GM20000 (cell line): Measurements from ENCODE around the gene SRSF3.
A peak's percentile ranks its signal among the peaks of the same experiment; 100 is the strongest.

Source experiments
- DNase-seq: peaks from one replicate; pipeline ENCODE4 v3.0.0; 2012; ENCODE audit warnings: low spot score
- TF ChIP-seq, protein P1 (sequence below): IDR thresholded peaks from 2 replicates; pipeline ENCODE4 v1.5.1; 2012; ENCODE audit warnings: mild to moderate bottlenecking, control low read depth; ENCODE audit errors: extremely low read depth, missing control alignments

The SRSF3 gene

DNA sequence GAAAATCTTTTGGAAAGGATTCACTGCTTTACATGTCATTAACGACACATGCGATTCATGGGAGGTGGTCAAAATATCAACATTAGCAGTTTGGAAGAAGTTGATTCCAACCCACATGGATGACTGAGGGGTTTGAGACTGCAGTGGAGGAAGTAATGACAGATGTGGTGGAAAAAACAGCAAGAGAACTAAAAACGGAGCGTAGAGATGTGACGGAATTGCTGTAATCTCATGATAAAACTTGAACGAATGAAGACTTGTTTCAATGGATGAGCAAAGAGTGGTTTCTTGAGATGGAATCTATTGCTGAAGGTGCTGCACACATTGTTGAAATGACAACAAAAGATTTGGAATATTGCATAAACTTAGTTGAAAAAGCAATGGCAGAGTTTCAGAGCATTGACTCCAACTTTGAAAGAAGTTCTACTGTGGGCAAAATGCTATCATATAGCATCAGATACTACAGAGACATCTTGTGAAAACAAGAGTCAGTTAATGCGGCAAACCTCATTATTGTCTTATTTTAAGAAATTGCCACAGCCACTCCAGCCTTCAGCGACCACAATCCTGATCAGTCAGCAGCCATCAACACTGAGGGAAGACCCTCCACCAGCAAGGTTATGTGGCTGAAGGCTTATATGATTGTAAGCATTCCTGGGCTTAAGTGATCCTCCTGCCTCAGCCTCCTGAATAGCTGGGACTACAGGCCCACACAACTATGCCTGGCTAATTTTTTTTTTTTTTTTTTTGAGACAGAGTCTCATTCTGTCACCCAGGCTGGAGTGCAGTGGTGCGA lies 19.2 kb downstream of the SRSF3 start:
- TF ChIP-seq, protein P1, sequence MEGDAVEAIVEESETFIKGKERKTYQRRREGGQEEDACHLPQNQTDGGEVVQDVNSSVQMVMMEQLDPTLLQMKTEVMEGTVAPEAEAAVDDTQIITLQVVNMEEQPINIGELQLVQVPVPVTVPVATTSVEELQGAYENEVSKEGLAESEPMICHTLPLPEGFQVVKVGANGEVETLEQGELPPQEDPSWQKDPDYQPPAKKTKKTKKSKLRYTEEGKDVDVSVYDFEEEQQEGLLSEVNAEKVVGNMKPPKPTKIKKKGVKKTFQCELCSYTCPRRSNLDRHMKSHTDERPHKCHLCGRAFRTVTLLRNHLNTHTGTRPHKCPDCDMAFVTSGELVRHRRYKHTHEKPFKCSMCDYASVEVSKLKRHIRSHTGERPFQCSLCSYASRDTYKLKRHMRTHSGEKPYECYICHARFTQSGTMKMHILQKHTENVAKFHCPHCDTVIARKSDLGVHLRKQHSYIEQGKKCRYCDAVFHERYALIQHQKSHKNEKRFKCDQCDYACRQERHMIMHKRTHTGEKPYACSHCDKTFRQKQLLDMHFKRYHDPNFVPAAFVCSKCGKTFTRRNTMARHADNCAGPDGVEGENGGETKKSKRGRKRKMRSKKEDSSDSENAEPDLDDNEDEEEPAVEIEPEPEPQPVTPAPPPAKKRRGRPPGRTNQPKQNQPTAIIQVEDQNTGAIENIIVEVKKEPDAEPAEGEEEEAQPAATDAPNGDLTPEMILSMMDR = no peak
- DNase-seq = no peak

- DNase-seq = peak; percentile 41
- TF ChIP-seq, protein P1 = peak; percentile 52
These were observed 21.0 kb downstream of the SRSF3 start for GRCh38 chr6:36615018-36615761.

GRCh38 chr6:36616893-36617521 lies 22.8 kb downstream of the SRSF3 start:
- DNase-seq = no peak
- TF ChIP-seq, protein P1 = no peak

GRCh38 chr6:36618366-36619355 lies 24.5 kb downstream of the SRSF3 start:
- no peak for DNase-seq
- TF ChIP-seq, protein P1 = no peak

DNA sequence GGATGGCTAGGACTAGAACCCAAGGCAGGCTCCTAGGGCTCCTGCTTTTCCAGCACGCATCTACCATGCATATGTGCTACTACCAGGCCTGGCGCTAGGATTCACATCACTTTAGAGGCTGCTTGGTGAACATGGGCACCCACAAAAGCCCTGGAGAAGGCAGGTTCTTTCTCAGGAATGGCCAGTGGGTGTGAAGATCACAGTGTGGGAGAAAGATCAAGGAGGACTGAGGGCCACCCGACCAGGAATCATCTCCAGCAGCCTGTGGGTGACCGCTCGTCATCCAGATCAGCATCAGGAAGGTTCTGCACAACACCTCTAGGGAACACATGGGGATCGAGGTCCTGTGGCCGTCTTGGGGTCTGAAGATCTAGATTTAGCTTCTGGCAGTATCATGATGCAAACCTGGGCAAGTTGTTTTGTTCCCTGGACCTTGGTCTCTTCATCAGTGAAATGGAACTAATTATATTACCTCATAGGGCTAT lies 27.3 kb downstream of the SRSF3 start:
- TF ChIP-seq, protein P1 = no peak
- no peak for DNase-seq

- TF ChIP-seq, protein P1 = no peak
- no peak for DNase-seq
These were observed 28.9 kb downstream of the SRSF3 start for GRCh38 chr6:36622901-36623546.
